B cell (primary cell): Measurements from ENCODE around the gene SLFN11. TPM values are rescaled to one million over a fixed set of nuclear protein-coding genes. Genes with fewer than 3 reads are reported as not detected.
A peak's percentile ranks its signal among the peaks of the same experiment; 100 is the strongest.

ENCODE experiments used
- ATAC-seq: fragments of 200-7000 bp; cut with Tn5 transposase; one replicate; pipeline ENCODE4 v1.10.0; 2021; ENCODE audit warnings: low read depth, mild to moderate bottlenecking, moderate number of reproducible peaks, moderate library complexity
- CTCF ChIA-PET: fragments of 350-600 bp; sonication (Branson Sonifier 250); formaldehyde crosslinking; loops from one replicate; lab custom pipeline; 2021; ENCODE audit warnings: antibody characterized with exemption, inconsistent platforms; lab: Charles Lee
- POLR2A ChIA-PET: fragments of 350-600 bp; sonication (Branson Sonifier 250); formaldehyde crosslinking; loops from one replicate; lab custom pipeline; 2021; ENCODE audit warnings: antibody characterized with exemption; lab: Charles Lee
- DNase-seq: peaks from one replicate; pipeline ENCODE4 v3.0.0; 2013
- H2AFZ ChIP-seq: 2 replicates; pipeline ENCODE4 v1.6.1; 2012; ENCODE audit warnings: mild to moderate bottlenecking, low read depth, low read length; ENCODE audit not compliant: insufficient read depth, poor library complexity, severe bottlenecking
- H3K27ac ChIP-seq, 2 donors: 1 replicate in 1 of 2; 2 replicates in 1 of 2; pipeline ENCODE4 v1.5.1; 2012 to 2013; ENCODE audit warnings: low read length in 2 of 2, mild to moderate bottlenecking in 2 of 2, moderate library complexity in 1 of 2
- H3K27me3 ChIP-seq, 4 experiments: fragments of 200-600 bp in 1 of 4; sonication (generic) in 1 of 4; replicated peaks in 1 of 4; 1 replicate in 2 of 4; 2 replicates in 2 of 4; pipeline versions ENCODE4 v1.6.1 to v1.7.0; 2013 to 2016; ENCODE audit warnings: low read length in 3 of 4, mild to moderate bottlenecking in 2 of 4, mixed read lengths in 1 of 4, moderate library complexity in 1 of 4; ENCODE audit not compliant: insufficient read depth in 4 of 4, control insufficient read depth in 3 of 4; ENCODE audit errors: control extremely low read depth in 1 of 4
- H3K36me3 ChIP-seq, 2 experiments: replicated peaks in 1 of 2; 1 replicate in 1 of 2; 2 replicates in 1 of 2; pipeline versions ENCODE4 v1.6.1 to v1.7.1; 2013; ENCODE audit warnings: low read length in 1 of 2; ENCODE audit not compliant: insufficient read depth in 2 of 2, control insufficient read depth in 1 of 2; ENCODE audit errors: control extremely low read depth in 1 of 2, extremely low read depth in 1 of 2
- H3K4me1 ChIP-seq, 2 donors: fragments of 200-600 bp in 1 of 2; sonication (generic) in 1 of 2; 1 replicate in 1 of 2; 2 replicates in 1 of 2; pipeline versions ENCODE4 v1.5.1 to v1.6.1; 2013 to 2017; ENCODE audit warnings: low read length in 2 of 2; ENCODE audit not compliant: control insufficient read depth in 2 of 2, insufficient read depth in 2 of 2
- H3K4me2 ChIP-seq: replicated peaks from 2 replicates; pipeline ENCODE3; 2012; ENCODE audit warnings: mild to moderate bottlenecking, low read depth, low read length; ENCODE audit not compliant: poor library complexity, severe bottlenecking
- H3K4me3 ChIP-seq, 5 experiments: fragments of 200-600 bp in 1 of 5; sonication (generic) in 1 of 5; 1 replicate in 3 of 5; 2 replicates in 2 of 5; pipeline versions ENCODE4 v1.5.1 to v1.7.0; 2011 to 2016; ENCODE audit warnings: low read length in 4 of 5, mild to moderate bottlenecking in 4 of 5, low read depth in 2 of 5, control low read depth in 1 of 5, moderate library complexity in 1 of 5; ENCODE audit not compliant: insufficient read depth in 1 of 5; ENCODE audit errors: control extremely low read depth in 1 of 5, extremely low read depth in 1 of 5
- H3K79me2 ChIP-seq: fragments of 200-600 bp; sonication (generic); one replicate; pipeline ENCODE4 v1.6.0; 2016; ENCODE audit warnings: low read length; ENCODE audit not compliant: control insufficient read depth, insufficient read depth
- H3K9ac ChIP-seq: fragments of 200-600 bp; sonication (generic); 2 replicates; pipeline ENCODE4 v1.6.1; 2017; ENCODE audit warnings: mild to moderate bottlenecking, low read length, moderate library complexity
- H3K9me3 ChIP-seq, 3 donors: one replicate each; pipeline versions ENCODE4 v1.6.1 to v1.7.1; 2013; ENCODE audit warnings: low read length in 2 of 3; ENCODE audit not compliant: control insufficient read depth in 2 of 3, insufficient read depth in 1 of 3; ENCODE audit errors: control extremely low read depth in 1 of 3
- H4K20me1 ChIP-seq: 2 replicates; pipeline ENCODE4 v1.6.0; 2012; ENCODE audit warnings: mild to moderate bottlenecking, low read length; ENCODE audit not compliant: insufficient read depth, control insufficient read depth, poor library complexity, severe bottlenecking
- H3K27ac Mint-ChIP-seq: one replicate; pipeline ENCODE4 v1.8.0; 2021; ENCODE audit warnings: mixed read lengths
- H3K27me3 Mint-ChIP-seq: one replicate; pipeline ENCODE4 v1.8.0; 2021; ENCODE audit warnings: mixed read lengths
- H3K4me1 Mint-ChIP-seq: one replicate; pipeline ENCODE4 v1.8.0; 2021; ENCODE audit warnings: mixed read lengths
- H3K4me3 Mint-ChIP-seq: one replicate; pipeline ENCODE4 v1.8.0; 2021; ENCODE audit warnings: mixed read lengths
- H3K9me3 Mint-ChIP-seq: one replicate; pipeline ENCODE4 v1.8.0; 2022; ENCODE audit warnings: mixed read lengths; ENCODE audit not compliant: insufficient read depth
- EZH2 ChIP-seq: IDR thresholded peaks from 2 replicates; pipeline ENCODE4 v1.6.1; 2012; ENCODE audit warnings: borderline replicate concordance, low read depth, mild to moderate bottlenecking, moderate library complexity, low read length; ENCODE audit not compliant: insufficient read depth, poor library complexity, severe bottlenecking
- WGBS: methylation state at CpG from one replicate; pipeline ENCODE4 v1.1.5; 2013; ENCODE audit warnings: missing lambda C conversion rate; ENCODE audit not compliant: insufficient coverage; 5-methylcytosine and 5-hydroxymethylcytosine counted together
- intact Hi-C: fragments of 100-400 bp; cut with micrococcal nuclease; formaldehyde crosslinking; loops from one replicate; pipeline ENCODE4 v1.10.0; 2022
- polyA plus RNA-seq: library from polyadenylated mRNA; depleted of rRNA; stranded (reverse); fragments of >200 nt; gene quantifications from 2 replicates; pipeline ENCODE4 v1.2.3, GENCODE V29; 2012
- total RNA-seq, 2 donors: library from RNA; stranded (reverse); fragments of 120-200 nt in 1 of 2; gene quantifications; 1 replicate in 1 of 2; 2 replicates in 1 of 2; pipeline versions ENCODE4 v1.2.3 to v1.2.4, GENCODE V29; 2013 to 2022
- TF ChIP-seq, protein P1 (sequence below): fragments of 200-600 bp; IDR thresholded peaks from one replicate; pipeline ENCODE4 v1.8.0; 2022; ENCODE audit warnings: antibody characterized with exemption, mild to moderate bottlenecking

The SLFN11 gene
- total and polyA plus RNA-seq, 2 donors (not counting 1 experiment from before 2014, with no cell fraction given) = 11.3 to 48.1 TPM

DNA sequence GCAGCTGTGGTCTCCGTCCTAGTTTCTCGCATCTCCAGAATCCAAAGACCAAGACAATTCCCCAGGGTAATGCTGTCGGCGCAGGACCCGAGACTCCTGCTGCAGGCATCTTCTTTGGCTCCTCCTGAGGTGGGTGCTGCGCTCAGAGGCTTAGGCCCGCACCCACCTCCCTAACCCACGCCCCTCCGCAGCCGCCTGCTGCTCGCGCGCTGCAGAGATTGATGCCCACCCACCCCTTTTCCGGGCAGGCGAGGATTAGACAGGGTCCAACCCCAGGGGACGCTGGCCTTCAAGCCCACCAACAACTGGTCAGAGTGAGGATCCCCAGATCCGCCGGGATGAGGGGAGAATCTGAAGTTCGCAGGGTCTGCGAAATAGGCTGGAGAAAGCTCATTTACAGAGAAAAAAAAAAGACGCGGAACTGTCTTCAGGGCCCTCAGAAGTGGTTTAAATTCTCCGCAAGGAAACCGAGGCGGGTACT, 27.9 kb downstream of the SLFN11 start:
- H3K9me3 ChIP-seq = peaks cover 1 to 7% (median 6%) of the 10 kb centered on the region in 3 donors
- DNase-seq = no peak
- ATAC-seq = no peak
- no peaks in the 10 kb centered on the region for H3K27me3 ChIP-seq
- H3K9ac ChIP-seq = peak overlapping the region; percentile 72
- H3K27me3 Mint-ChIP-seq = no peaks in the 10 kb centered on the region
- peak overlapping the region; percentile 95 for H3K4me3 Mint-ChIP-seq
- peak overlapping the region; percentile 50 to 80 (median 63) for H3K4me3 ChIP-seq
- no peak overlapping the region for H3K27ac ChIP-seq
- H3K4me2 ChIP-seq = peak overlapping the region; percentile 95
- POLR2A ChIA-PET = no interaction called here
- intact Hi-C loops = loop anchor here (10.0 kb wide), 1 partner anchor 1199 kb away; the partner anchor contains the start of gene GGNBP2
- H3K4me1 ChIP-seq = peaks cover 28 to 29% of the 10 kb centered on the region in 2 donors
- peaks cover 4% of the 10 kb centered on the region for H3K9me3 Mint-ChIP-seq
- H4K20me1 ChIP-seq = no peaks in the 10 kb centered on the region
- TF ChIP-seq, protein P1, sequence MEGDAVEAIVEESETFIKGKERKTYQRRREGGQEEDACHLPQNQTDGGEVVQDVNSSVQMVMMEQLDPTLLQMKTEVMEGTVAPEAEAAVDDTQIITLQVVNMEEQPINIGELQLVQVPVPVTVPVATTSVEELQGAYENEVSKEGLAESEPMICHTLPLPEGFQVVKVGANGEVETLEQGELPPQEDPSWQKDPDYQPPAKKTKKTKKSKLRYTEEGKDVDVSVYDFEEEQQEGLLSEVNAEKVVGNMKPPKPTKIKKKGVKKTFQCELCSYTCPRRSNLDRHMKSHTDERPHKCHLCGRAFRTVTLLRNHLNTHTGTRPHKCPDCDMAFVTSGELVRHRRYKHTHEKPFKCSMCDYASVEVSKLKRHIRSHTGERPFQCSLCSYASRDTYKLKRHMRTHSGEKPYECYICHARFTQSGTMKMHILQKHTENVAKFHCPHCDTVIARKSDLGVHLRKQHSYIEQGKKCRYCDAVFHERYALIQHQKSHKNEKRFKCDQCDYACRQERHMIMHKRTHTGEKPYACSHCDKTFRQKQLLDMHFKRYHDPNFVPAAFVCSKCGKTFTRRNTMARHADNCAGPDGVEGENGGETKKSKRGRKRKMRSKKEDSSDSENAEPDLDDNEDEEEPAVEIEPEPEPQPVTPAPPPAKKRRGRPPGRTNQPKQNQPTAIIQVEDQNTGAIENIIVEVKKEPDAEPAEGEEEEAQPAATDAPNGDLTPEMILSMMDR = no peak
- TF ChIP-seq EZH2 = no peak
- CTCF ChIA-PET = interaction anchor here (0.7 to 1.5 kb wide), 3 partner anchors 33 to 143 kb away, joined by 3 to 6 read pairs (median 3); no protein-coding TSS in a partner anchor
- peak overlapping the region; percentile 83 for H3K27ac Mint-ChIP-seq
- H3K79me2 ChIP-seq = no peaks in the 10 kb centered on the region
- H3K36me3 ChIP-seq = no peaks in the 10 kb centered on the region
- peaks cover 40% of the 10 kb centered on the region for H3K4me1 Mint-ChIP-seq
- 30% methylated on average over 14 of the region's 25 CpGs for WGBS
- peak overlapping the region; percentile 77 for H2AFZ ChIP-seq

DNA sequence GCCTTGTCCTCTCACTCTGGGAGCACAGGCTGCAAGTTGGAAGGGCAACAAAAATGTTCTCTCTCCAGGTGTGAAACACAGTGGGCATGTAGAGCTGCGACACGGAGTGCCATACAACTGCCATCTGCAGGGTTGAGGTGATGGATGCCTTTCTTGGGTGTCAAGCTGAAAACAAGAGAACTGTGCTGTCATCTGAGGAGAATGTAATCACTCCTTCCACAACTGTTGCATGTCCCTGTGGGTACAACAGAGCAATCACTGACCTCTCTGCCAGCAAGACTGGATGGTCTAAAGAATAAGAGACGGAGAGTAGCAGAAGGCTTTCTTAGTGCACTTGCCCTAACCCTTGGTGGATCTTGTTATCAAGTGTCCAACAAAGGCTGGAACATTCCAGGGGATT, 29.2 kb downstream of the SLFN11 start:
- Histone ChIP-seq H3K4me2 (no peak overlapping the region), H3K27me3 (no peaks in the 10 kb centered on the region), H3K27ac (no peak overlapping the region), H3K36me3 (no peaks in the 10 kb centered on the region), H3K4me3 (no peak overlapping the region), H3K4me1 (peaks cover 28 to 29% of the 10 kb centered on the region in 2 donors), H3K79me2 (no peaks in the 10 kb centered on the region), H2AFZ (no peak overlapping the region), H3K9me3 (peaks cover 3 to 11% (median 6%) of the 10 kb centered on the region in 3 donors), H3K9ac (no peak overlapping the region), H4K20me1 (no peaks in the 10 kb centered on the region)
- peak overlapping the region; percentile 6 for H3K27ac Mint-ChIP-seq
- WGBS = 100% methylated on average over 3 of the region's 3 CpGs
- peak overlapping the region; percentile 6 for H3K4me3 Mint-ChIP-seq
- no peaks in the 10 kb centered on the region for H3K27me3 Mint-ChIP-seq
- POLR2A ChIA-PET = interaction anchor here (1.0 kb wide), 1 partner anchor 104 kb away, joined by 4 read pairs; the partner anchor contains the start of gene SLFN13
- no peak for DNase-seq
- H3K9me3 Mint-ChIP-seq = peaks cover 4% of the 10 kb centered on the region
- TF ChIP-seq EZH2 = no peak
- TF ChIP-seq, protein P1 = no peak
- CTCF ChIA-PET = no interaction called here
- intact Hi-C loops = loop anchor here (5.0 to 10.0 kb wide), 2 partner anchors 102 to 1201 kb away; partner anchors contain the start of genes GGNBP2 and SLFN5
- ATAC-seq = no peak
- H3K4me1 Mint-ChIP-seq = peaks cover 40% of the 10 kb centered on the region
